GM19025 (cell line): ENCODE measurements around the gene NUDT16L1.

Experiments
- ATAC-seq: cut with Tn5 transposase; IDR thresholded peaks from one replicate; pipeline ENCODE4 v1.9.1; 2021; ENCODE audit warnings: mild to moderate bottlenecking, low read depth, moderate library complexity; ENCODE audit not compliant: unreplicated experiment

NUDT16L1 gene

GRCh38 chr16:4663777-4664465, 29.4 kb upstream of the NUDT16L1 start:
- ATAC-seq: no peak

GRCh38 chr16:4664538-4665418, 28.6 kb upstream of the NUDT16L1 start:
- no peak for ATAC-seq

- ATAC-seq: no peak
These were observed 26.7 kb upstream of the NUDT16L1 start for GRCh38 chr16:4666537-4667202.

- no peak for ATAC-seq
These were observed 26.0 kb upstream of the NUDT16L1 start for GRCh38 chr16:4667203-4667963.

- no peak for ATAC-seq
These were observed 24.9 kb upstream of the NUDT16L1 start for GRCh38 chr16:4668313-4668960.

- no peak for ATAC-seq
These were observed 19.8 kb upstream of the NUDT16L1 start for GRCh38 chr16:4673387-4674046.

- ATAC-seq: no peak
These were observed 18.3 kb upstream of the NUDT16L1 start for GRCh38 chr16:4674926-4675530.

GRCh38 chr16:4675864-4676786, 17.2 kb upstream of the NUDT16L1 start:
- no peak for ATAC-seq

- no peak for ATAC-seq
These were observed 16.5 kb upstream of the NUDT16L1 start for GRCh38 chr16:4676831-4677230.

GRCh38 chr16:4677390-4677789, 16.0 kb upstream of the NUDT16L1 start:
- ATAC-seq: no peak

GRCh38 chr16:4677994-4678393, 15.4 kb upstream of the NUDT16L1 start:
- ATAC-seq: no peak

- ATAC-seq: no peak
These were observed 14.8 kb upstream of the NUDT16L1 start for GRCh38 chr16:4678596-4678995.

GRCh38 chr16:4679156-4679849, 14.1 kb upstream of the NUDT16L1 start:
- no peak for ATAC-seq

GRCh38 chr16:4679850-4680636, 13.3 kb upstream of the NUDT16L1 start:
- no peak for ATAC-seq

GRCh38 chr16:4680673-4681470, 12.5 kb upstream of the NUDT16L1 start:
- ATAC-seq: no peak
